Activated T-helper 17 cell treated with anti-CD3 and anti-CD28 coated beads, Interleukin-2, amount 50 U/mL, for 72 hours (primary cell): Measurements from ENCODE around the gene EFL1. TPM values are rescaled to one million over a fixed set of nuclear protein-coding genes. Genes with fewer than 3 reads are reported as not detected.
"Not testable (repeated sequence)": the region's sequence is repeated elsewhere in the genome, so short reads cannot be mapped to it uniquely, and the experiment has no call there.

ENCODE experiments used
- ATAC-seq: fragments of 150-1000 bp; cut with Tn5 transposase; replicated peaks from 2 replicates; pipeline ENCODE4 v1.10.0; 2021; ENCODE audit warnings: mild to moderate bottlenecking, moderate library complexity
- H3K27ac Mint-ChIP-seq: one replicate; pipeline ENCODE4 v1.8.0; 2022; ENCODE audit warnings: mixed read lengths
- H3K27me3 Mint-ChIP-seq: one replicate; pipeline ENCODE4 v1.8.0; 2022; ENCODE audit warnings: mixed read lengths
- H3K36me3 Mint-ChIP-seq: one replicate; pipeline ENCODE4 v1.8.0; 2022; ENCODE audit warnings: low read depth, mild to moderate bottlenecking, mixed read lengths
- H3K4me1 Mint-ChIP-seq: one replicate; pipeline ENCODE4 v1.8.0; 2022; ENCODE audit warnings: mixed read lengths
- H3K4me3 Mint-ChIP-seq: one replicate; pipeline ENCODE4 v1.8.0; 2022; ENCODE audit warnings: mild to moderate bottlenecking, mixed read lengths
- H3K9me3 Mint-ChIP-seq: one replicate; pipeline ENCODE4 v1.8.0; 2022; ENCODE audit warnings: mixed read lengths
- total RNA-seq, 2 donors: library from RNA; stranded (reverse); gene quantifications; one replicate each; pipeline ENCODE4 v1.2.3, GENCODE V29; 2022

Gene EFL1
- 10 to 100 TPM; 24.3 to 32.5 TPM for total RNA-seq

- peak within 1 kb of the TSS; percentile 88 for H3K27ac Mint-ChIP-seq
- peaks cover 12% of the 10 kb centered on the region for H3K4me1 Mint-ChIP-seq
- H3K9me3 Mint-ChIP-seq, result no peaks in the 10 kb centered on the region
- H3K27me3 Mint-ChIP-seq, result no peaks in the 10 kb centered on the region
- peak; percentile 95 for ATAC-seq
- H3K4me3 Mint-ChIP-seq, result peak within 1 kb of the TSS; percentile 92
- peaks cover 34% of the 10 kb centered on the region for H3K36me3 Mint-ChIP-seq
Measured at GRCh38 chr15:82262422-82263026, at the start of gene EFL1, which contains the start of gene SAXO2. Gene EFL1, minus strand, starts transcription at chr15:82262734. Its CDS starts 956 bp downstream, at chr15:82261778. Gene SAXO2, plus strand, starts transcription at chr15:82262818. Its CDS starts 62 bp downstream, at chr15:82262880.

GRCh38 chr15:82311321-82311720 lies 48.8 kb upstream of the EFL1 start:
- not testable (repeated sequence) for ATAC-seq, H3K4me3 Mint-ChIP-seq, H3K9me3 Mint-ChIP-seq, H3K27ac Mint-ChIP-seq, H3K27me3 Mint-ChIP-seq, H3K36me3 Mint-ChIP-seq, H3K4me1 Mint-ChIP-seq

- H3K9me3 Mint-ChIP-seq, result peaks cover 3% of the 10 kb centered on the region
- no peaks in the 10 kb centered on the region for H3K36me3 Mint-ChIP-seq
- H3K4me1 Mint-ChIP-seq, result no peaks in the 10 kb centered on the region
- no peak for ATAC-seq
- H3K27me3 Mint-ChIP-seq, result no peaks in the 10 kb centered on the region
- H3K4me3 Mint-ChIP-seq, result no peak overlapping the region
- no peak overlapping the region for H3K27ac Mint-ChIP-seq
Measured at GRCh38 chr15:82309802-82310201, 47.3 kb upstream of the EFL1 start.

GRCh38 chr15:82307714-82308081 lies 45.2 kb upstream of the EFL1 start:
- no peak overlapping the region for H3K27ac Mint-ChIP-seq
- ATAC-seq, result no peak
- no peaks in the 10 kb centered on the region for H3K27me3 Mint-ChIP-seq
- H3K9me3 Mint-ChIP-seq, result peaks cover 3% of the 10 kb centered on the region
- no peaks in the 10 kb centered on the region for H3K36me3 Mint-ChIP-seq
- H3K4me3 Mint-ChIP-seq, result no peak overlapping the region
- no peaks in the 10 kb centered on the region for H3K4me1 Mint-ChIP-seq

GRCh38 chr15:82306791-82307713 lies 44.5 kb upstream of the EFL1 start:
- H3K27ac Mint-ChIP-seq, result no peak overlapping the region
- H3K36me3 Mint-ChIP-seq, result no peaks in the 10 kb centered on the region
- H3K27me3 Mint-ChIP-seq, result no peaks in the 10 kb centered on the region
- no peaks in the 10 kb centered on the region for H3K4me1 Mint-ChIP-seq
- ATAC-seq, result no peak
- H3K9me3 Mint-ChIP-seq, result peaks cover 3% of the 10 kb centered on the region
- H3K4me3 Mint-ChIP-seq, result no peak overlapping the region

DNA sequence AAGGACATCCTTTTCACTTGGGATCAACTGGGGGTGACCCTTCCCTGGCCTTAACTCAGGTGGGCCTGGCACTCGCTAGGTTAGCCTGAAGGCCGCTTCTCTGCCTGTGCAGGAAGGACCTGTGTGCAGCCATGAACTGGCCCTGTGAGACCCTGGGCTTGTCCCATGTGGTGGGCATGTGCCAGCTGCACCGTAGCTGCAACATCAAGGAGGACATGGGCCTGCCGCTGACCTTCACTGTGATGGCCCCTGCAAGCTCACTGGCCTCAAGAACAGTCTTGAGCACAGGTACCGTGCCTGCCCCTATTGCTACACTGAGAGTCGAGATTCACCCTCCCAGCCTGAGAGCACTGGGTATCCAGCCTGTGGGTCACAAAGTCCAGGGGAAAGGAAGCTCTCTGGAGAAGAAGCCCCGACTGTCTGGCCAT lies 43.1 kb upstream of the EFL1 start:
- H3K9me3 Mint-ChIP-seq, result no peaks in the 10 kb centered on the region
- no peaks in the 10 kb centered on the region for H3K4me1 Mint-ChIP-seq
- no peaks in the 10 kb centered on the region for H3K36me3 Mint-ChIP-seq
- ATAC-seq, result no peak
- H3K27me3 Mint-ChIP-seq, result no peaks in the 10 kb centered on the region
- no peak overlapping the region for H3K4me3 Mint-ChIP-seq
- no peak overlapping the region for H3K27ac Mint-ChIP-seq

GRCh38 chr15:82304778-82305090 lies 42.2 kb upstream of the EFL1 start:
- Mint-ChIP-seq H3K36me3 (no peaks in the 10 kb centered on the region), H3K9me3 (no peaks in the 10 kb centered on the region), H3K27ac (no peak overlapping the region), H3K27me3 (no peaks in the 10 kb centered on the region), H3K4me1 (no peaks in the 10 kb centered on the region), H3K4me3 (no peak overlapping the region)
- ATAC-seq, result no peak

- no peaks in the 10 kb centered on the region for H3K4me1 Mint-ChIP-seq
- no peaks in the 10 kb centered on the region for H3K27me3 Mint-ChIP-seq
- no peak overlapping the region for H3K4me3 Mint-ChIP-seq
- no peak for ATAC-seq
- no peak overlapping the region for H3K27ac Mint-ChIP-seq
- no peaks in the 10 kb centered on the region for H3K36me3 Mint-ChIP-seq
- no peaks in the 10 kb centered on the region for H3K9me3 Mint-ChIP-seq
Measured at GRCh38 chr15:82303956-82304777, 41.6 kb upstream of the EFL1 start.

GRCh38 chr15:82301296-82302016 lies 38.9 kb upstream of the EFL1 start:
- H3K4me1 Mint-ChIP-seq, result no peaks in the 10 kb centered on the region
- H3K27me3 Mint-ChIP-seq, result no peaks in the 10 kb centered on the region
- H3K4me3 Mint-ChIP-seq, result no peak overlapping the region
- H3K27ac Mint-ChIP-seq, result no peak overlapping the region
- ATAC-seq, result no peak
- H3K9me3 Mint-ChIP-seq, result no peaks in the 10 kb centered on the region
- no peaks in the 10 kb centered on the region for H3K36me3 Mint-ChIP-seq

DNA sequence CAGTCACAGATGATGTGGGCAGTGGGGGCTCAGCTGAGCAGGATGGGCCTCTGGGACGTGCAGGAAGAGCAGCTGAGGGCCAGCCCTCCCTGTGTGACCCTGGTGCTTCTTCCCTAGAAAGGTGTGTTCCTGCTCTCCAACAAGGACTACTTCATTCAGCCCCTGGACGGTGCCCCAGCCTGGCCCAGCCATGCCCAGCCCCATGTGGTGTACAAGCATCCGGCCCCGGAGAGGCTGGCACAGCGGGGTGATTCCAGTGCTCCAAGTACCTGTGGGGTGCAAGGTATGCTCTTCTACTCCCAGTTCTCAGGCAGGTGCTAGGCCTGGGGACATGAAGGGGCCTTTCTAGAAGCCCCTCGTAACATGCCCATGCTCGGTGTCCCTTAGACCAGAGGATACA lies 38.3 kb upstream of the EFL1 start:
- H3K27ac Mint-ChIP-seq, result no peak overlapping the region
- no peak for ATAC-seq
- H3K9me3 Mint-ChIP-seq, result no peaks in the 10 kb centered on the region
- no peaks in the 10 kb centered on the region for H3K4me1 Mint-ChIP-seq
- no peaks in the 10 kb centered on the region for H3K36me3 Mint-ChIP-seq
- H3K27me3 Mint-ChIP-seq, result no peaks in the 10 kb centered on the region
- H3K4me3 Mint-ChIP-seq, result no peak overlapping the region

DNA sequence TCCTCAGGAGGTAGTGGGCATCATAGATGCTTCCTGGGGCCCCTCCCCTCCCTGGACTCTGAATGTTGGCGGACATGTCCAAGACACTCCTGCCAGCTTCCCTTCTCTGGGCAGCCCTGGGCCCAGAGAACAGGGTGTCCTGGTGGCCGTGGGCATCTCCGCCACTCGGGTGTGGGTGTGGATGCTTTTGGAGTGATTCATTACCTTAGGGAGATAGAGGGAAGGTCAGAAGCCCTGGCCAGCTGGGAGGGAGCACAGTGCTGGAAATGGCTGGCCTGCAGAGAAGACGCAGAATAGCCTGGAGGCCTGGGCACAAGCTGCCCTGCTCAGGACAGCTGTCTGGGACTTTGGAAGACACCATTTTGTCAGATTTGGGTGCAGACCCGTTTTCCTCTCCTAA lies 37.8 kb upstream of the EFL1 start:
- not testable (repeated sequence) for H3K4me3 Mint-ChIP-seq, H3K36me3 Mint-ChIP-seq, ATAC-seq, H3K27me3 Mint-ChIP-seq, H3K4me1 Mint-ChIP-seq, H3K27ac Mint-ChIP-seq, H3K9me3 Mint-ChIP-seq

GRCh38 chr15:82299511-82299914 lies 37.0 kb upstream of the EFL1 start:
- H3K4me1 Mint-ChIP-seq, H3K36me3 Mint-ChIP-seq, H3K27ac Mint-ChIP-seq, H3K9me3 Mint-ChIP-seq, H3K27me3 Mint-ChIP-seq, ATAC-seq, H3K4me3 Mint-ChIP-seq: not testable (repeated sequence)

DNA sequence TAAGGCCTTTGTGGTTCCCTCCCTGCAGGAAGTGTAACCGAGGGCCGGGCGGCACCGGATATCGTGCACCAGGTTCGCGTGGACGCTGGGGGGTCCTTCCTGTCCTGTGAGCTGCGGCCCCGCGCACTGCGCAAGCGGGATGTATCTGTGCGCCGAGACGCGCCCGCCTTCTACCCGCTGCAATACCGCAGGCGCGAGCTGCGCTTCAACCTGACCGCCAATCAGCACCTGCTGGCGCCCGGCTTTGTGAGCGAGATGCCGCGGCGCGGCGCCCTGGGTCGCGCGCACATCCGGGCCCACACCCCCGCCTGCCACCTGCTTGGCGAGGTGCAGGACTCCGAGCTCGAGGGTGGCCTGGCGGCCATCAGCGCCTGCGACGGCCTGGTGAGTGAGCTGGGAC lies 36.0 kb upstream of the EFL1 start:
- no peaks in the 10 kb centered on the region for H3K36me3 Mint-ChIP-seq
- peak overlapping the region; percentile 2 for H3K4me3 Mint-ChIP-seq
- no peaks in the 10 kb centered on the region for H3K9me3 Mint-ChIP-seq
- ATAC-seq, result peak; percentile 82
- H3K27me3 Mint-ChIP-seq, result no peaks in the 10 kb centered on the region
- H3K4me1 Mint-ChIP-seq, result no peaks in the 10 kb centered on the region
- H3K27ac Mint-ChIP-seq, result no peak overlapping the region

DNA sequence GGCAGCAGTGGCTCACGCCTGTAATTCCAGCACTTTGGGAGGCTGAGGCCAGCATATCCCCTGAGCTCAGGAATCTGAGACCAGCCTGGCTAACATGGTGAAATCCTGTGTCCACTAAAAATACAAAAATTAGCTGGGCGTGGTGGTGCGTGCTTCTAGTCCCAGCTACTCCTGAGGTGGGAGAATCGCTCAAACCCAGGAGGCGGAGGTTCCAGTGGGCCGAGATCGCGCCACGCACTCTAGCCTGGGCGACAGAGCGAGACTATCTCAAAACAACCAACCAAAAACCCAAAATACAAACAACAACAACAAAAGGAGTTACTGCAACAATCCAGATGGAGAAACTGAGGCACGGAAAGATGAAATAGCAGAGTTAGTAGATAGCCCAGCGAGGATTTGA lies 35.5 kb upstream of the EFL1 start:
- H3K27me3 Mint-ChIP-seq, result no peaks in the 10 kb centered on the region
- ATAC-seq, result no peak
- no peaks in the 10 kb centered on the region for H3K36me3 Mint-ChIP-seq
- H3K9me3 Mint-ChIP-seq, result no peaks in the 10 kb centered on the region
- H3K4me3 Mint-ChIP-seq, result peak overlapping the region; percentile 2
- H3K4me1 Mint-ChIP-seq, result no peaks in the 10 kb centered on the region
- no peak overlapping the region for H3K27ac Mint-ChIP-seq
